SK-N-MC (cell line): ENCODE measurements around the gene ALG9.

Source experiments
- EZH2 ChIP-seq: fragments of 200-600 bp; sonication (generic); IDR thresholded peaks from one replicate; pipeline ENCODE4 v1.6.1; 2017; ENCODE audit warnings: antibody characterized with exemption
- POLR2AphosphoS5 ChIP-seq: IDR thresholded peaks from 2 replicates; pipeline ENCODE4 v1.6.1; 2012; ENCODE audit warnings: mild to moderate bottlenecking, low read depth, low read length, borderline replicate concordance

- TF ChIP-seq POLR2AphosphoS5 (no peak), EZH2 (no peak)
These were observed 77.5 kb downstream of the ALG9 start for GRCh38 chr11:111793863-111794262.
